ENCODE measurements around the gene APLN. TPM values are rescaled to one million over a fixed set of nuclear protein-coding genes. Genes with fewer than 3 reads are reported as not detected.

The APLN gene
- total RNA-seq, 4 donors from 2014 or later = 0.32 to 3.1 (median 0.76) TPM

DNA sequence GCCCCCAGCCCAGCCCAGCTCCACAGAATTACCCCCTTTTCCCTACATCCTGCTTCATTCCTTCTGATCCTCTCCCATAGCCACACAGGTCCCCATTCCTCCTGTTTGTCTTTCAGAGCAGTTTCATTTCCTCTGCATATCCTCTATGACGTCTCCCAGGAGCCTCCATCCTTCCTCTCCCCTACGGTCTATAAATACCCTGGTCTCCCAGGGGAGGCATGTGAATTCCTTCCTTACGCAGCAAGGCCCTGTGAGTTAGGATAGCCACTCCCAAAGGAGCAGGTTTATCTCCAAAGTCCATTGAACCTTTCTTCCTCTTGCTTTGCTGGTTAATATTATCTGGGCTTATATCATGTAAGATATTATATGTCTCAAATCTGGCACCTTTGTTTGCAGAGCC lies 8.4 kb upstream of the APLN start:
- DNase-seq (ENCODE audit: low spot score) = no peak
- TF ChIP-seq, protein P1, sequence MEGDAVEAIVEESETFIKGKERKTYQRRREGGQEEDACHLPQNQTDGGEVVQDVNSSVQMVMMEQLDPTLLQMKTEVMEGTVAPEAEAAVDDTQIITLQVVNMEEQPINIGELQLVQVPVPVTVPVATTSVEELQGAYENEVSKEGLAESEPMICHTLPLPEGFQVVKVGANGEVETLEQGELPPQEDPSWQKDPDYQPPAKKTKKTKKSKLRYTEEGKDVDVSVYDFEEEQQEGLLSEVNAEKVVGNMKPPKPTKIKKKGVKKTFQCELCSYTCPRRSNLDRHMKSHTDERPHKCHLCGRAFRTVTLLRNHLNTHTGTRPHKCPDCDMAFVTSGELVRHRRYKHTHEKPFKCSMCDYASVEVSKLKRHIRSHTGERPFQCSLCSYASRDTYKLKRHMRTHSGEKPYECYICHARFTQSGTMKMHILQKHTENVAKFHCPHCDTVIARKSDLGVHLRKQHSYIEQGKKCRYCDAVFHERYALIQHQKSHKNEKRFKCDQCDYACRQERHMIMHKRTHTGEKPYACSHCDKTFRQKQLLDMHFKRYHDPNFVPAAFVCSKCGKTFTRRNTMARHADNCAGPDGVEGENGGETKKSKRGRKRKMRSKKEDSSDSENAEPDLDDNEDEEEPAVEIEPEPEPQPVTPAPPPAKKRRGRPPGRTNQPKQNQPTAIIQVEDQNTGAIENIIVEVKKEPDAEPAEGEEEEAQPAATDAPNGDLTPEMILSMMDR (IDR thresholded peaks at IDR 0.05) = no peak
- ATAC-seq (ENCODE audit: low FRiP score) = no peak

DNA sequence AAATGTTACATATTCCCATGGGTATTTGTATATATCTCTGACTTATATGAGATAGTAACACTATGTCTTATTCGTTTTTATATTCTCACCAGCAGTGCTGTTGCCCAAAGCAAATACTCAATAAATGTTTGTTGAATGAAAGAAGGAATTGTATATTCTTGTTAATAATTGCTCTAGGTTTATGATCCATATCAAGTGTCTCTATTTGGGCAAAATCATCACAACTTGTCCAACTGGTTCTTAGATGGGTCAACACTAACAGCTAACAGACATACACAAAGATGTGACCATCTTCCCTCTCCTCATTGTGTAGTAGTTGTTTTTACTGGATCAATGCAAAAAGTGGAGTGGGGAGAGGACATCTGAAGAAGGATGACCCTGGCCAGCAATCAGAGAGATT lies 6.6 kb upstream of the APLN start:
- TF ChIP-seq, protein P1 (IDR thresholded peaks at IDR 0.05) = no peak
- DNase-seq (ENCODE audit: low spot score) (no peak), ATAC-seq (ENCODE audit: low FRiP score) (no peak)

DNA sequence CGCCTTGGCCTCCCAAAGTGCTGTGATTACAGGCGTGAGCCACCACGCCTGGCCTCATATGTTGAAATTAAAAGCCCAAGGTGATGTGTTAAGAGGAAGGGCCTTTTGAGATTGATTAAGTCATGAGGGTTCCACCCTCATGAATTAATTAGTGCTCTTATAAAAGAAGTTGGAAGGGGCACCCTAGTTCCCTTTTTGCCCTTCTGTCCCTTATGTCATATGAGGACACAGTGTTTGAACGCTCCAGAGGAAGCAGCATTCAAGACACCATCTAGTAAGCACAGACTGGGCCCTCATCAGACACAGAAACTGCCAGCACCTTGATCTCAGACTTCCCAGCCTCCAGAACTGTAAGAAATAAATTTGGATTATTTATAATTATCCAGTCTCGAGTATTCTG lies 5.1 kb upstream of the APLN start:
- DNase-seq (ENCODE audit: low spot score) (no peak), ATAC-seq (ENCODE audit: low FRiP score) (no peak)
- TF ChIP-seq, protein P1 (IDR thresholded peaks at IDR 0.05) = no peak

DNA sequence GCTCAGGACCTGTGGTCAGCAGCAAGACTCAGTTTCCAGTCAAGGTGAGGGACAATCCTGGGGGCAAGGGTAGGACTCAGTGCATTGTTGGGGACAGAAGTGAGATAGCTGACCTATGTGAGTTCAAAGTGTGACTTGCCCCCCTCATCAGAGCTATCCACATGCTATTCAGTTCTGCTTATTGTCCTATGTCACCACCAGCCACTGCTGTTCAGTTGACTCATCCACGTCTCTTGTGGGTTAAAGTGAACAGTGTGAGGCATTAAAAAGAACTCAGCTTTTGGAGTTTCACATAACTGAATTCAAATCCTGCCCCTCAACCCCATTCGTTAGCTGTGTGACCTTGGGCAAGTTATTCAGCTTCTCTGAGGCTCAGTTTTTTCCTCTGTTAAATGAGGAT lies 4.4 kb upstream of the APLN start:
- DNase-seq (ENCODE audit: low spot score) (no peak), ATAC-seq (ENCODE audit: low FRiP score) (no peak)
- TF ChIP-seq, protein P1 (IDR thresholded peaks at IDR 0.05) = no peak

DNA sequence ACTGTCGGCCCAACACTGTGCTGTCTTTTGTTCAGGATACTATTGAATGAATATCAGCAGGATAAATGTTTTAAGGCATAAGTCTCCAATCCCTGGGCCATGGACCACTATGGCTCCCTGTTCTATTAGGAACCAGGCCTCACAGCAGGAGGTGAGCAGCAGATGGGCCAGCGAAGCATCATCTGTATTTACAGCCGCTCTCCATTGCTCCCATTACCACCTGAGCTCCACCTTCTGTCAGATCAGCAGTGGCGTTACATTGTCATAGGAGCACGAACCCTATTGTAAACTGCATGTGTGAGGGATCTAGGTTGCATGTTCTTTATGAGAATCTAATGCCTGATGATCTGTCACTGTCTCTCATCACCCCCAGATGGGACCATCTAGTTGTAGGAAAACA lies 3.7 kb upstream of the APLN start:
- TF ChIP-seq, protein P1 (IDR thresholded peaks at IDR 0.05) = no peak
- ATAC-seq (ENCODE audit: low FRiP score) = no peak
- no peak for DNase-seq (ENCODE audit: low spot score)

DNA sequence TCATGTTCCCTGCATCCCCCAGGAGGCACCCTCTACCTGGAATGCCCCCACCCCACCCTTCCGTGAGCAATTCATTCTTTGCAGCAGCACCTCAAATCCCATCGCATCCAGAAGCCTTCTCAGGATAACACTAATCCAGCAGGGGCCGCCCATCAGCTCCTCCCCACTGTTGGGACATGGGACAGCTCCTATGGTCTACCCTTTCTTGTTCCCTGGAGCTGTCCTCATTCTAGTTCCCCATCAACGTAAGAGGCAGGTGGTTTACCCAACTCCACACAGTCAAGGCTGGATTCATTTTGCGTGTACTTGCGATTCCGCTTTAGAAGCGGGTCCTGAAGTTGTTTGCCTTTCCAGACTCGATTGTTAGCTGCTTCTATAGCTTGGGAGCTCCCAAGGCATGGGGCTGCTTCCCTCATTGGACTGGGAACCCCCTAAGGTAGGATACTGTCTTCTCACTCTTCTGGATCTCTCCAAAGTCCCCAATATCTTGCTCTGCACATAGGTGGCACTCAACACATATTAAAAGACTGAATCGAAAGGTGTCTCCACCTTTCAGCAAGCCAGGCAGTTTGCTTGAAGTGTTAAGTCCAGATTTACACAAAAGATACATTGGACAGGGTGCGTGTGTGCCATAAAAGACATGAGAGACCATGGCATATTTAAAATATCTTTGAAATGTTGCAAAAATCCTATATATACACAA lies 942 bp upstream of the APLN start:
- TF ChIP-seq, protein P1 (IDR thresholded peaks at IDR 0.05) = no peak
- DNase-seq (ENCODE audit: low spot score) = no peak
- ATAC-seq (ENCODE audit: low FRiP score) = no peak

DNA sequence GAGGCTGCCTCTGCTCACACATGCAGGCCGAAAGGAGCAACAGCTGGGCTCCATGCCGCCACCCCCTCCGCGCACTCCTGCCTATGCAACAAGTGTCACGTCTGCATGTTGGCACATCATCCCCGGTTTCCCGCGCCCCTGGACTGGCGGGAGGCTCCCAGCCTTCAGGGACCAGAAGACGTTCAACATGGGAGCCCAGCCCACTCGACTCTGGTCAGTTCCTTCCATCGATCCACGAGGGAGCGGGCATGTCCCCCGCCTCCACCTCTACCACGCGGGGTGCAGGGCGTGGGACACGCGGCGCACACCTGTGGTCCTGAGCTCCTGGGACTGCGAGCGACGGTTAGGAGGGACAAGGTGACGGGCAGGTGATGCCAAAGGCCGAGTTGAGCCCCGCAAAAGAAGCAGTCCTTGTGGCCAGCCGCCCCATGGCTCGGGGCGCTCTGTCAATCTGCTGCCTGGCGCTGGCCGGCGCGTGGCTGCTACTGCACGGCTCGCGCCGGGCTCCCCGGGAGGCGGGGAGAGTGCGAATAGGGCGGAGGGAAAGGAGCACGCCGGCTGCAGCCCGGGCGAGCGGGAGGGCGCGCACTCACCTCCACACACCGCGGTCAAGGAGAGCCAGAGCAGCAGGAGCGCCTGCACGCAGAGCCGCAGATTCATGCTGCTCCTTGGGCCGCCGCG lies 645 bp downstream of the APLN start:
- peak; percentile 36 for ATAC-seq (ENCODE audit: low FRiP score)
- TF ChIP-seq, protein P1 (IDR thresholded peaks at IDR 0.05) = no peak
- DNase-seq (ENCODE audit: low spot score) = no peak
